ENCODE data around the gene PDE7B. TPM values are rescaled to one million over a fixed set of nuclear protein-coding genes. Genes with fewer than 3 reads are reported as not detected.

Gene PDE7B
- total RNA-seq, 2 donors from 2014 or later, result 0.18 to 0.25 TPM

GRCh38 chr6:136073216-136073615 is 221.7 kb downstream of the PDE7B start:
- DNase-seq (no peak), ATAC-seq (no peak)
- Mint-ChIP-seq H3K27me3 (peaks cover 10% of the 10 kb centered on the region), H3K4me1 (no peaks in the 10 kb centered on the region), H3K36me3 (ENCODE audit: low read depth) (peaks cover 3% of the 10 kb centered on the region), H3K27ac (no peak overlapping the region), H3K4me3 (no peak overlapping the region)
- no peaks in the 10 kb centered on the region for H3K9me3 ChIP-seq (ENCODE audit: control insufficient read depth, low read length, poor library complexity, severe bottlenecking)

- no peak for ATAC-seq
- Mint-ChIP-seq H3K4me1 (no peaks in the 10 kb centered on the region), H3K27me3 (peaks cover 10% of the 10 kb centered on the region)
Measured at GRCh38 chr6:136076496-136076895, 225.0 kb downstream of the PDE7B start.

GRCh38 chr6:136077834-136078576 is 226.5 kb downstream of the PDE7B start:
- no peak for DNase-seq
- H3K9me3 ChIP-seq (ENCODE audit: control insufficient read depth, low read length, poor library complexity, severe bottlenecking), result no peaks in the 10 kb centered on the region
- Mint-ChIP-seq H3K4me3 (no peak overlapping the region), H3K4me1 (no peaks in the 10 kb centered on the region), H3K27ac (no peak overlapping the region), H3K36me3 (ENCODE audit: low read depth) (peaks cover 3% of the 10 kb centered on the region), H3K27me3 (peaks cover 10% of the 10 kb centered on the region)
- no peak for ATAC-seq

More at GRCh38 chr6:136076496-136076895, 225.0 kb downstream of the PDE7B start:
- no peaks in the 10 kb centered on the region for H3K9me3 ChIP-seq (ENCODE audit: control insufficient read depth, low read length, poor library complexity, severe bottlenecking)
- Mint-ChIP-seq H3K4me3 (no peak overlapping the region), H3K36me3 (ENCODE audit: low read depth) (peaks cover 3% of the 10 kb centered on the region), H3K27ac (no peak overlapping the region)
- no peak for DNase-seq

- ATAC-seq, result no peak
- no peaks in the 10 kb centered on the region for H3K36me3 Mint-ChIP-seq (ENCODE audit: low read depth)
- H3K4me3 Mint-ChIP-seq, result no peak overlapping the region
- no peaks in the 10 kb centered on the region for H3K4me1 Mint-ChIP-seq
- H3K27me3 Mint-ChIP-seq, result peaks cover 15% of the 10 kb centered on the region
- H3K9me3 ChIP-seq (ENCODE audit: control insufficient read depth, low read length, poor library complexity, severe bottlenecking), result no peaks in the 10 kb centered on the region
- DNase-seq, result no peak
- H3K27ac Mint-ChIP-seq, result no peak overlapping the region
Measured at GRCh38 chr6:136079701-136080565, 228.4 kb downstream of the PDE7B start.

GRCh38 chr6:136083540-136083939 is 232.0 kb downstream of the PDE7B start:
- DNase-seq (no peak), ATAC-seq (no peak)
- Mint-ChIP-seq H3K27ac (no peak overlapping the region), H3K4me3 (no peak overlapping the region), H3K27me3 (peaks cover 17% of the 10 kb centered on the region), H3K36me3 (ENCODE audit: low read depth) (no peaks in the 10 kb centered on the region), H3K4me1 (no peaks in the 10 kb centered on the region)
- H3K9me3 ChIP-seq (ENCODE audit: control insufficient read depth, low read length, poor library complexity, severe bottlenecking), result no peaks in the 10 kb centered on the region

GRCh38 chr6:136084403-136084802 is 232.9 kb downstream of the PDE7B start:
- Mint-ChIP-seq H3K4me1 (no peaks in the 10 kb centered on the region), H3K4me3 (no peak overlapping the region), H3K27me3 (peaks cover 20% of the 10 kb centered on the region), H3K36me3 (ENCODE audit: low read depth) (no peaks in the 10 kb centered on the region), H3K27ac (no peak overlapping the region)
- DNase-seq (no peak), ATAC-seq (no peak)
- H3K9me3 ChIP-seq (ENCODE audit: control insufficient read depth, low read length, poor library complexity, severe bottlenecking), result no peaks in the 10 kb centered on the region

GRCh38 chr6:136085370-136086115 is 234.0 kb downstream of the PDE7B start:
- no peak for ATAC-seq
- H3K4me3 Mint-ChIP-seq, result no peak overlapping the region
- peaks cover 22% of the 10 kb centered on the region for H3K27me3 Mint-ChIP-seq
- H3K4me1 Mint-ChIP-seq, result no peaks in the 10 kb centered on the region
- no peak for DNase-seq
- no peaks in the 10 kb centered on the region for H3K9me3 ChIP-seq (ENCODE audit: control insufficient read depth, low read length, poor library complexity, severe bottlenecking)
- no peak overlapping the region for H3K27ac Mint-ChIP-seq
- H3K36me3 Mint-ChIP-seq (ENCODE audit: low read depth), result no peaks in the 10 kb centered on the region

GRCh38 chr6:136086686-136087085 is 235.2 kb downstream of the PDE7B start:
- H3K9me3 ChIP-seq (ENCODE audit: control insufficient read depth, low read length, poor library complexity, severe bottlenecking), result no peaks in the 10 kb centered on the region
- H3K27ac Mint-ChIP-seq, result no peak overlapping the region
- H3K4me3 Mint-ChIP-seq, result no peak overlapping the region
- H3K36me3 Mint-ChIP-seq (ENCODE audit: low read depth), result no peaks in the 10 kb centered on the region
- DNase-seq (no peak), ATAC-seq (no peak)
- no peaks in the 10 kb centered on the region for H3K4me1 Mint-ChIP-seq
- peaks cover 26% of the 10 kb centered on the region for H3K27me3 Mint-ChIP-seq

GRCh38 chr6:136087986-136088385 is 236.5 kb downstream of the PDE7B start:
- Mint-ChIP-seq H3K4me1 (no peaks in the 10 kb centered on the region), H3K36me3 (ENCODE audit: low read depth) (no peaks in the 10 kb centered on the region), H3K27me3 (peaks cover 26% of the 10 kb centered on the region), H3K4me3 (no peak overlapping the region), H3K27ac (no peak overlapping the region)
- DNase-seq, result no peak
- H3K9me3 ChIP-seq (ENCODE audit: control insufficient read depth, low read length, poor library complexity, severe bottlenecking), result no peaks in the 10 kb centered on the region
- no peak for ATAC-seq

- no peaks in the 10 kb centered on the region for H3K4me1 Mint-ChIP-seq
- no peaks in the 10 kb centered on the region for H3K36me3 Mint-ChIP-seq (ENCODE audit: low read depth)
- DNase-seq (no peak), ATAC-seq (no peak)
- peaks cover 26% of the 10 kb centered on the region for H3K27me3 Mint-ChIP-seq
- H3K9me3 ChIP-seq (ENCODE audit: control insufficient read depth, low read length, poor library complexity, severe bottlenecking), result no peaks in the 10 kb centered on the region
- H3K27ac Mint-ChIP-seq, result no peak overlapping the region
- no peak overlapping the region for H3K4me3 Mint-ChIP-seq
Measured at GRCh38 chr6:136088693-136089092, 237.2 kb downstream of the PDE7B start.

- no peaks in the 10 kb centered on the region for H3K4me1 Mint-ChIP-seq
- no peak for ATAC-seq
- H3K9me3 ChIP-seq (ENCODE audit: control insufficient read depth, low read length, poor library complexity, severe bottlenecking), result peaks cover 2% of the 10 kb centered on the region
- peaks cover 21% of the 10 kb centered on the region for H3K27me3 Mint-ChIP-seq
- no peaks in the 10 kb centered on the region for H3K36me3 Mint-ChIP-seq (ENCODE audit: low read depth)
- no peak for DNase-seq
- H3K4me3 Mint-ChIP-seq, result no peak overlapping the region
- no peak overlapping the region for H3K27ac Mint-ChIP-seq
Measured at GRCh38 chr6:136089876-136090275, 238.4 kb downstream of the PDE7B start.

- H3K9me3 ChIP-seq (ENCODE audit: control insufficient read depth, low read length, poor library complexity, severe bottlenecking), result peaks cover 2% of the 10 kb centered on the region
- H3K4me1 Mint-ChIP-seq, result no peaks in the 10 kb centered on the region
- ATAC-seq (no peak), DNase-seq (no peak)
- H3K27ac Mint-ChIP-seq, result no peak overlapping the region
- H3K4me3 Mint-ChIP-seq, result no peak overlapping the region
- H3K36me3 Mint-ChIP-seq (ENCODE audit: low read depth), result no peaks in the 10 kb centered on the region
- H3K27me3 Mint-ChIP-seq, result peaks cover 17% of the 10 kb centered on the region
Measured at GRCh38 chr6:136090929-136091328, 239.4 kb downstream of the PDE7B start.

- DNase-seq (no peak), ATAC-seq (no peak)
- Mint-ChIP-seq H3K27ac (no peak overlapping the region), H3K36me3 (ENCODE audit: low read depth) (no peaks in the 10 kb centered on the region), H3K27me3 (peaks cover 16% of the 10 kb centered on the region), H3K4me3 (no peak overlapping the region), H3K4me1 (no peaks in the 10 kb centered on the region)
- H3K9me3 ChIP-seq (ENCODE audit: control insufficient read depth, low read length, poor library complexity, severe bottlenecking), result peaks cover 2% of the 10 kb centered on the region
Measured at GRCh38 chr6:136092897-136093296, 241.4 kb downstream of the PDE7B start.

Data from T-helper 17 cell (primary cell).